GM12872 (cell line): ENCODE data around the gene AMT.

Experiments
- CTCF ChIP-seq: IDR thresholded peaks from 3 replicates; pipeline ENCODE4 v1.5.1; 2011; ENCODE audit warnings: low read depth, mild to moderate bottlenecking, low read length, moderate library complexity; ENCODE audit not compliant: insufficient read depth

Gene AMT

GRCh38 chr3:49411535-49411967, 10.7 kb downstream of the AMT start:
- TF ChIP-seq CTCF = no peak

- no peak for TF ChIP-seq CTCF
Observed at GRCh38 chr3:49410846-49411534, 11.3 kb downstream of the AMT start.

- no peak for TF ChIP-seq CTCF
Observed at GRCh38 chr3:49410066-49410845, 12.0 kb downstream of the AMT start.

GRCh38 chr3:49406571-49407565, 15.4 kb downstream of the AMT start:
- no peak for TF ChIP-seq CTCF

- no peak for TF ChIP-seq CTCF
Observed at GRCh38 chr3:49403891-49404290, 18.4 kb downstream of the AMT start.

GRCh38 chr3:49401766-49402165, 20.5 kb downstream of the AMT start:
- no peak for TF ChIP-seq CTCF

GRCh38 chr3:49399461-49399860, 22.8 kb downstream of the AMT start:
- no peak for TF ChIP-seq CTCF
